Mesothelial cell of epicardium (in vitro differentiated cells): ENCODE data around the gene MTLN. TPM values are rescaled to one million over a fixed set of nuclear protein-coding genes. Genes with fewer than 3 reads are reported as not detected.
"Not testable (repeated sequence)": the region's sequence is repeated elsewhere in the genome, so short reads cannot be mapped to it uniquely, and the experiment has no call there.

Experiments used
- DNase-seq, 2 experiments: peaks; one replicate each; pipeline ENCODE4 v3.0.0; 2021; ENCODE audit warnings: low spot score in 2 of 2; ENCODE audit not compliant: unreplicated experiment in 2 of 2
- H3K27ac Mint-ChIP-seq: 2 replicates; pipeline ENCODE4 v1.8.0; 2021; ENCODE audit warnings: mixed read lengths
- H3K27me3 Mint-ChIP-seq: 2 replicates; pipeline ENCODE4 v1.8.0; 2021; ENCODE audit warnings: low read depth, mixed read lengths
- H3K36me3 Mint-ChIP-seq: 2 replicates; pipeline ENCODE4 v1.8.0; 2021; ENCODE audit warnings: mixed read lengths
- H3K4me1 Mint-ChIP-seq: 2 replicates; pipeline ENCODE4 v1.8.0; 2021; ENCODE audit warnings: mixed read lengths
- H3K4me3 Mint-ChIP-seq: 2 replicates; pipeline ENCODE4 v1.8.0; 2021; ENCODE audit warnings: mild to moderate bottlenecking, moderate library complexity, mixed read lengths
- H3K9me3 Mint-ChIP-seq: 2 replicates; pipeline ENCODE4 v1.8.0; 2021; ENCODE audit warnings: mixed read lengths
- total RNA-seq: library from RNA; stranded (reverse); gene quantifications from 3 replicates; pipeline ENCODE4 v1.2.1, GENCODE V29; 2021
- TF ChIP-seq, protein P1 (sequence below): fragments of 200-600 bp; sonication (generic); IDR thresholded peaks from one replicate; pipeline ENCODE4 v1.5.0; 2021; ENCODE audit warnings: antibody characterized with exemption; ENCODE audit not compliant: unreplicated experiment

MTLN gene
- total RNA-seq, 1 donor from 2014 or later, result 6.9 TPM

DNA sequence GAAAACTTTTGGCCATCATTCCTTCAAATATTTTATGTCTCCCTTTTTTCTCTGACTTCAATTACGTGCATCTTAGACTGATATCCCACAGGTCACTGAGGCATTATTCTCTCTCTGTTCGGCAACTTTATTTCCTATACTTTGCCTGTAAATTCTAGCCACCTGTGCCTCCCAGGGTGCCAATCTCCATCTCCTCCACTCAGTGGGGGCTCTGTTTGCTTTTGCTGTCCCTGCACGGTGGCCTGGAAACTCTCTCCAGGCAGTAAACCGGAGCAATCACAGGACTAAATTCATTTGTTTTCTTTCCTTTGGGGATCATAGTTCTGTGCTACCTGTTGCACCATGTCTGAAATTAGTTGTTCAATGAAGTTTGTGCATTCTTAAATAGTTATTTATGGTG, 9.6 kb upstream of the MTLN start:
- H3K36me3 Mint-ChIP-seq, result no peaks in the 10 kb centered on the region
- peaks cover 5% of the 10 kb centered on the region for H3K9me3 Mint-ChIP-seq
- H3K4me3 Mint-ChIP-seq, result no peak overlapping the region
- TF ChIP-seq, protein P1, sequence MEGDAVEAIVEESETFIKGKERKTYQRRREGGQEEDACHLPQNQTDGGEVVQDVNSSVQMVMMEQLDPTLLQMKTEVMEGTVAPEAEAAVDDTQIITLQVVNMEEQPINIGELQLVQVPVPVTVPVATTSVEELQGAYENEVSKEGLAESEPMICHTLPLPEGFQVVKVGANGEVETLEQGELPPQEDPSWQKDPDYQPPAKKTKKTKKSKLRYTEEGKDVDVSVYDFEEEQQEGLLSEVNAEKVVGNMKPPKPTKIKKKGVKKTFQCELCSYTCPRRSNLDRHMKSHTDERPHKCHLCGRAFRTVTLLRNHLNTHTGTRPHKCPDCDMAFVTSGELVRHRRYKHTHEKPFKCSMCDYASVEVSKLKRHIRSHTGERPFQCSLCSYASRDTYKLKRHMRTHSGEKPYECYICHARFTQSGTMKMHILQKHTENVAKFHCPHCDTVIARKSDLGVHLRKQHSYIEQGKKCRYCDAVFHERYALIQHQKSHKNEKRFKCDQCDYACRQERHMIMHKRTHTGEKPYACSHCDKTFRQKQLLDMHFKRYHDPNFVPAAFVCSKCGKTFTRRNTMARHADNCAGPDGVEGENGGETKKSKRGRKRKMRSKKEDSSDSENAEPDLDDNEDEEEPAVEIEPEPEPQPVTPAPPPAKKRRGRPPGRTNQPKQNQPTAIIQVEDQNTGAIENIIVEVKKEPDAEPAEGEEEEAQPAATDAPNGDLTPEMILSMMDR, result no peak
- no peak overlapping the region for H3K27ac Mint-ChIP-seq
- DNase-seq, result no peak
- H3K27me3 Mint-ChIP-seq, result peaks cover 69% of the 10 kb centered on the region
- no peaks in the 10 kb centered on the region for H3K4me1 Mint-ChIP-seq

DNA sequence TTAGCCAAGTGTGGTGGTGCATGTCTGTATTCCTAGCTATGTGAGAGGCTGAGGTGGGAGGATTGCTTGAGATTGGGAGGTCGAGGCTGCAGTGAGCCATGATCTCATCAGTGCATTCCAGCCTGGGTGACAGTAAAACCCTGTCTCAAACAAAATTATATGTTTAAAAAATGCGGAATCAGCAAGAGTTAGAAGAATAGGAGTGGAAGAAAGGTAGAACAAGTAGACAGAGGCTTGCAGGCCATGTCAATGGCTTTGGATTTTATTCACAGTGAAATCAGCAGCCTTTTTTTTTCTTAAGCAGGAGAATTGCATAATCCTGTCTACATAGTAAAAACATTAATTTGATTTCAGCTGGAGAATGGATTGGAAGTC, 7.8 kb upstream of the MTLN start:
- DNase-seq, result no peak
- Mint-ChIP-seq H3K9me3 (peaks cover 5% of the 10 kb centered on the region), H3K27ac (no peak overlapping the region), H3K27me3 (peaks cover 73% of the 10 kb centered on the region), H3K4me3 (no peak overlapping the region), H3K4me1 (no peaks in the 10 kb centered on the region), H3K36me3 (no peaks in the 10 kb centered on the region)
- TF ChIP-seq, protein P1, result no peak

DNA sequence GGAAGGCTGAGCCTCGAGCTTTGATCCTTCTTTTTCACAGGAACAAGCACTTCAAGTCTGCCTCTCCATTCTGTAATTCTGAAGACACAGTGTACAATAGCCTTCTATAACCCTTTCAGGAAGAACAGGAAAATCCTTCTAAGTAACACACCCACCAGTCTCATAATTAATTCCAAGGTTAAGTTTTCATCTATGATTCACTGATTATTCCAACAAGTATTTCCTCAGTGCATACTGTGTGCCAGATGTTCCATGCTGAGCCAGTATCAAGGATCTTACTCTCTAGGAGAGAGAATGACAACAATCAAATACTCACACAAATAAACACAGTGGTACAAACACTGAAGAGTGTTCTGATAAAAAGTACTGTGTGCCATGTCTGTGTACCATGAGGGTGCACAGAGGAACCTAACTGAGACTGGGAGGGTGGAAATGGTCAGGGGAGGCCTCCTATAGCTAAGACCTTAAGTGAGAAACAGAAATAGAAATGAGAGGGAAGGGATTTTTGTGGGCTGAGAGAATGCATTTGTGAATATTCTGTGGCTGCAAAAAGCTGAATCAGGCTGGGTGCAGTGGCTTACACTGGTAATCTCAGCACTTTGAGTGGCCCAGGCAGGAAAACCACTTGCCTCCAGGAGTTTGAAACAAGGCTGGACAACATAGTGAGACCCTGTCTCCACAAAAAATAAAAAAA, 7.3 kb upstream of the MTLN start:
- no peak for DNase-seq
- H3K4me1 Mint-ChIP-seq, result no peaks in the 10 kb centered on the region
- no peak overlapping the region for H3K27ac Mint-ChIP-seq
- H3K4me3 Mint-ChIP-seq, result no peak overlapping the region
- H3K27me3 Mint-ChIP-seq, result peaks cover 72% of the 10 kb centered on the region
- no peaks in the 10 kb centered on the region for H3K36me3 Mint-ChIP-seq
- TF ChIP-seq, protein P1, result no peak
- H3K9me3 Mint-ChIP-seq, result peaks cover 5% of the 10 kb centered on the region

DNA sequence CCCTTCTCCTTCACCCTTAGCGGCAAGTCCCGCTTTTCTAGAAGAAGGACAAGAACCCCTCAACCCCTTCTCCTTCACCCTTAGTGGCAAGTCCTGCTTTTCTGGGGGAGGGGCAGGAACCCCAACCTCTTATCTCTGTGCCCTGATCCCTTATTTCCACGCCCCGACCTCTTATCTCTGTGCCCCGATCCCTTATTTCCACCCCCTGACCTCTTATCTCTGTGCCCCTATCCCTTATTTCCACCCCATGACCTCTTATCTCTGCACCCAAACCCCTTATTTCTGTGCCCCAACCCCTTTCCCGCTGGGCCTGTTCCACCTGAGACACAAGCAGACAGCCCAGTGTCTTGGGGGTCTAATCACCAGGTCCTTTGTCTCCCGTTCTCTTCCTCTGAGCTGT, 6.5 kb upstream of the MTLN start:
- not testable (repeated sequence) for H3K27ac Mint-ChIP-seq, H3K4me3 Mint-ChIP-seq, H3K4me1 Mint-ChIP-seq, H3K36me3 Mint-ChIP-seq, DNase-seq
- H3K27me3 Mint-ChIP-seq, result peaks cover 71% of the 10 kb centered on the region
- peaks cover 11% of the 10 kb centered on the region for H3K9me3 Mint-ChIP-seq

DNA sequence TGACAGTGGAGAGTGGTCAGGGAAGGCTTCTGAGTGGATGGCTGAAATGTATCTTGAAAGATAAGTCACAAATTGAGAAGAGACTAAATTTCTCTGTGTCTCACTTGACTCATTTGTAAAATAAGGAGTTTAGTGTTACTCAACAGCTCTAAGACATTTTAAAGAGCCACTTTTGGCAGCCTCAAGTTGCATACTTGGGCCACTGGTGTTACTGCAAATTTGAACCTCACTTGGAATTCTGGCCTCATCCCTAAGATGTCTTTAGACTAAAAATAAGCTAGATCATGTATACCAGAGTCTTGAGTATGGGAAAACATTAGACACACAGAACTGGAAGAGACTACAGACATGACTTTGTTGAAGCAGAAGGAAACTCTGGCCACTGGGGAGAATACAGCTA, 4.5 kb upstream of the MTLN start:
- H3K9me3 Mint-ChIP-seq, result peaks cover 11% of the 10 kb centered on the region
- H3K27ac Mint-ChIP-seq, result no peak overlapping the region
- H3K4me1 Mint-ChIP-seq, result no peaks in the 10 kb centered on the region
- H3K36me3 Mint-ChIP-seq, result no peaks in the 10 kb centered on the region
- DNase-seq, result no peak
- H3K27me3 Mint-ChIP-seq, result peaks cover 57% of the 10 kb centered on the region
- H3K4me3 Mint-ChIP-seq, result no peak overlapping the region
- TF ChIP-seq, protein P1, result no peak

DNA sequence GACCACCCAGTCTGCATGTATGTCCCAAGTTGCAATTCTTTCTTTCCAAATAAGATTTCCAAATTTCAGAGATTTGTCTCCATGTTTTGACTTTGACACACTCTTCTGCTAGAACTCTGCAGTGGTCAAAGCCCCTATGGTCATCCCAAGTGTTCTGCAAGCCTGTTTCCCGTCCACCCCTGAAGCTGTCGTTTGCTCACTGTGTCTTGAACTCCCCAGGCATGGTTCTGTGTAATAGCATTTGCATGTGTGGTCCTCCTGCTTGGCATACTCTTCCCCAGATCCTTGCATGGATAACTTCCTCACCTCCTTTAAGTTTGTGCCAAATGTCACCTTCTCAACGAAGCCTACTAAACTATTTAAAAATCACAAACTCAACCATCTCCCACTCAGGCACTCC, 3.9 kb upstream of the MTLN start:
- DNase-seq, result no peak
- H3K36me3 Mint-ChIP-seq, result no peaks in the 10 kb centered on the region
- peaks cover 9% of the 10 kb centered on the region for H3K9me3 Mint-ChIP-seq
- no peak overlapping the region for H3K27ac Mint-ChIP-seq
- H3K4me3 Mint-ChIP-seq, result no peak overlapping the region
- H3K4me1 Mint-ChIP-seq, result peaks cover 4% of the 10 kb centered on the region
- TF ChIP-seq, protein P1, result no peak
- H3K27me3 Mint-ChIP-seq, result peaks cover 51% of the 10 kb centered on the region
